GM20000 (cell line): ENCODE results near the gene F12.
A peak's percentile ranks its signal among the peaks of the same experiment; 100 is the strongest.

Experiments used
- DNase-seq: peaks from one replicate; pipeline ENCODE4 v3.0.0; 2012; ENCODE audit warnings: low spot score
- TF ChIP-seq, protein P1 (sequence below): IDR thresholded peaks from 2 replicates; pipeline ENCODE4 v1.5.1; 2012; ENCODE audit warnings: mild to moderate bottlenecking, control low read depth; ENCODE audit errors: extremely low read depth, missing control alignments

F12 gene

GRCh38 chr5:177428574-177429217, 19.3 kb upstream of the F12 start:
- DNase-seq: no peak
- TF ChIP-seq, protein P1, sequence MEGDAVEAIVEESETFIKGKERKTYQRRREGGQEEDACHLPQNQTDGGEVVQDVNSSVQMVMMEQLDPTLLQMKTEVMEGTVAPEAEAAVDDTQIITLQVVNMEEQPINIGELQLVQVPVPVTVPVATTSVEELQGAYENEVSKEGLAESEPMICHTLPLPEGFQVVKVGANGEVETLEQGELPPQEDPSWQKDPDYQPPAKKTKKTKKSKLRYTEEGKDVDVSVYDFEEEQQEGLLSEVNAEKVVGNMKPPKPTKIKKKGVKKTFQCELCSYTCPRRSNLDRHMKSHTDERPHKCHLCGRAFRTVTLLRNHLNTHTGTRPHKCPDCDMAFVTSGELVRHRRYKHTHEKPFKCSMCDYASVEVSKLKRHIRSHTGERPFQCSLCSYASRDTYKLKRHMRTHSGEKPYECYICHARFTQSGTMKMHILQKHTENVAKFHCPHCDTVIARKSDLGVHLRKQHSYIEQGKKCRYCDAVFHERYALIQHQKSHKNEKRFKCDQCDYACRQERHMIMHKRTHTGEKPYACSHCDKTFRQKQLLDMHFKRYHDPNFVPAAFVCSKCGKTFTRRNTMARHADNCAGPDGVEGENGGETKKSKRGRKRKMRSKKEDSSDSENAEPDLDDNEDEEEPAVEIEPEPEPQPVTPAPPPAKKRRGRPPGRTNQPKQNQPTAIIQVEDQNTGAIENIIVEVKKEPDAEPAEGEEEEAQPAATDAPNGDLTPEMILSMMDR: no peak

DNA sequence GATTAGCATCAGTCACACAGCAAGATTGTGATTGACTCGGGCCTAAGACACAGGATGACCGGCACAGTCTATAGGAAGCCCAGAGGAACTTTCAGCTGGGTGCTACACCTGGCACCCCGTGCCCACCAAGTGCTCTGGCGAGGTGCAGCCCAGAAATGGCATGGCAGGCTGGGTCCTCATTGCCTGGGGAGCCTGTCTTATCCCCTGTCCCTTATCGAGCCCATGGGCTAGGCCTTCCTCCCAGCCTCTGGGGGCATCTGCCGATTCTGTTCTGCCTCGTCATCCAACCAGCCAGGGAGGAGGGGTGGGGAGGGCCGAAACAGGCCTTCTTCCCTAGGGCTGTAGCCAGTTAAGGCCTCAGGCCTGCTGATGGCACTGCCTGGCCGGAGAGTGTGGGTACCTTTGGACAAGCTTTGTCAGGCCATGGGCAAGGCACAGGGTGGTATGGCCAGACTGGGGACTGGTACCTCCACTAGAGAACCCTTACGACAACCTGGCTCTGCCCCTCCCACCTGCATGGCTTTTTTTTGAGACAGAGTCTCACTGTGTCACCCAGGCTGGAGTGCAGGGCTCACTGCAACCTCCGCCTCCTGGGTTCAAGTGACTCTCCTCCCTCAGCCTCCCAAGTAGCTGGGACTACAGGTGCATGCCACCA, 18.7 kb upstream of the F12 start:
- DNase-seq: no peak
- TF ChIP-seq, protein P1: no peak

GRCh38 chr5:177427211-177427822, 18.0 kb upstream of the F12 start:
- DNase-seq: peak; percentile 26
- TF ChIP-seq, protein P1: no peak

DNA sequence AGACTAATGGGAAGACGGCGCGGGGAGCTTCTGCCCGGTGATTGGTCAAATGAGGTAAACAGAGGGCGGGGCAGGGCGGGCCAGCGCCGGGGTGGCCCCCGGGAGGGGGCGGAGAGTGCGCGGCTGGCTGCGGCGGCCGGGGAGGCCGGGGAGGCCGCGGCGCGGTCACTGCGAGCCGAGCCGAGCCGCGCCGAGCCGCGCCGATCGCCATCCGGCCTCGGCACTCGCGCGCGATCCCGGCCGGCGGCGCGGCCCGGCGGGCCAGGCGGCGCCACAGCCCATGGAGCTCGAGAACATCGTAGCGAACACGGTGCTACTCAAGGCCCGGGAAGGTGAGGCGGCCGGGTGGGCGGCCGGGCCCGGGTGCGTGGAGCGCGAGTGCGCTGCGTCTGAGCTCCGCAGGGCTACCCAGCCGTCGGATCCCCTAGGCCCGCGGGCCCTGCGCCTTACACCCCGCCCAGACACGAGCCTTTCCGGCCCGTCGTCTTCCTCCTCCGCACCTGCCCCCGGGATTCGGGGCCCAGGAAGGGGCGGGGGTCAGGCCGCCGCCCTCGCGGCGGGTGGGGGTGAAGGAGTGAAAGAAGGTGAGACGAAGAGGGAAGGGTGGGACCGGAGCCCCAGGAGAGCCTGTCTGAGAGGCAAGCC, 17.3 kb upstream of the F12 start, which contains the start of gene GRK6:
Gene GRK6 (plus strand): TSS at position 111 of the 645 bp plus-strand sequence. CDS start 170 bp downstream, at position 281.
- TF ChIP-seq, protein P1: no peak

GRCh38 chr5:177425801-177426565, 16.6 kb upstream of the F12 start:
- DNase-seq: peak; percentile 98
- TF ChIP-seq, protein P1: no peak

More for the DNA sequence above, 17.3 kb upstream of the F12 start, which contains the start of gene GRK6:
- DNase-seq: peak; percentile 64

DNA sequence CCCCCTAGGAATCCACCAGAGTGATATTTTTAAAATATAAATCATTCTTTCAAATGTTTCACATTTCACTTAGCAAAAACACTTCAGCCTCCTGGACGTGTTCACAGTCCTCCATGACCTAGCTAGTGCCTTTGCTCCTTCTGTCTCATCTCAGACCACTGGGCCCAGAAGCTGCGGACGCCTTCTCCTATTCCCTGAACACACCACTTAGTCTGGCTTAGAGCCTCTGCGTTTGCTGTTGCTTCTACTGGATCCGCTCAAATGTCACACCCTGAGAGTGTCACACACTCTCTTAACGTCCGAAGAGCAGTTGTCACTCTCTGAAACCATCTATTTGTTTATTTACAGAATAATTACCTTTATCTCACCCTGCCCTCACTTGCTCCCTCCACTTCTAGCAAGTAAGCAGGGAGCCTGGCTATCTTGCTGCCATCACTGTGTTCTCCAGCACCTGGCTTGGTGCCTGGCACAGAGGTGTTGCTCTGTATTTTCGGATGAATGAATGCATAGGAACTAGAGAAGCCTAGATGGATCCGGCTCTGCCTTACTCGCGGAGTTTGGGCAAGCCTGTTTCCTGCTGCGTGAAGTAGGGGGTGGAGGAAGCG, 15.9 kb upstream of the F12 start:
- DNase-seq: no peak
- TF ChIP-seq, protein P1: no peak
